ENCODE results near the gene ZSCAN30. TPM values are rescaled to one million over a fixed set of nuclear protein-coding genes. Genes with fewer than 3 reads are reported as not detected.

Gene ZSCAN30
- total RNA-seq, 1 experiment from 2014 or later = 20.5 TPM

GRCh38 chr18:35201256-35201931 lies 88.6 kb downstream of the ZSCAN30 start:
- DNase-seq (ENCODE audit: unreplicated experiment) = no peak
- Mint-ChIP-seq H3K27me3 (ENCODE audit: insufficient read depth, unreplicated experiment) (no peaks in the 10 kb centered on the region), H3K4me3 (ENCODE audit: unreplicated experiment) (no peak overlapping the region), H3K9me3 (ENCODE audit: unreplicated experiment) (peaks cover 10% of the 10 kb centered on the region), H3K36me3 (ENCODE audit: insufficient read depth, unreplicated experiment) (no peaks in the 10 kb centered on the region), H3K4me1 (ENCODE audit: insufficient read depth, unreplicated experiment) (no peaks in the 10 kb centered on the region), H3K27ac (ENCODE audit: low read depth, unreplicated experiment) (no peak overlapping the region)
- no peak for TF ChIP-seq CTCF (IDR thresholded peaks at IDR 0.05; ENCODE audit: unreplicated experiment)
- ChIA-PET POLR2A (no interaction called here), CTCF (interaction anchor here (0.6 to 1.0 kb wide), 4 partner anchors 11 to 134 kb away, joined by 3 to 4 read pairs (median 3); no protein-coding TSS in a partner anchor)
- BruUV-seq (replicated peaks) = no TSS peak
- intact Hi-C loops (cut with micrococcal nuclease) = no loop called here

Other genes starting within 250 kb of the ZSCAN30 start
- gene MAPRE2, start 248.8 kb downstream of the ZSCAN30 start, total RNA-seq (2022) = 7.0 and 7.7 TPM in 2 replicates
- gene ZNF397, start 49.2 kb downstream of the ZSCAN30 start, total RNA-seq (2022) = 22.5 and 26.5 TPM in 2 replicates
- 39.1 and 44.0 TPM in 2 replicates for gene ZNF24, start 54.2 kb upstream of the ZSCAN30 start, total RNA-seq (2022)
- gene ZNF396, start 87.1 kb upstream of the ZSCAN30 start, total RNA-seq (2022) = 1.2 and 2.0 TPM in 2 replicates
- gene INO80C, start 207.7 kb upstream of the ZSCAN30 start, total RNA-seq (2022) = 25.8 and 32.6 TPM in 2 replicates

Data from MCF 10A (cell line).